Hepatocyte (in vitro differentiated cells): ENCODE data around the gene CCDC187. TPM values are rescaled to one million over a fixed set of nuclear protein-coding genes. Genes with fewer than 3 reads are reported as not detected.
"Not testable (repeated sequence)": the region's sequence is repeated elsewhere in the genome, so short reads cannot be mapped to it uniquely, and the experiment has no call there.

Experiments used
- DNase-seq: peaks from one replicate; pipeline ENCODE4 v3.0.0-alpha.2; 2016; ENCODE audit warnings: low spot score
- H2AFZ ChIP-seq: fragments of 200-600 bp; sonication (generic); 2 replicates; pipeline ENCODE4 v1.6.0; 2016; ENCODE audit warnings: antibody characterized with exemption, mild to moderate bottlenecking
- H3K27ac ChIP-seq: fragments of 200-600 bp; sonication (generic); 2 replicates; pipeline ENCODE4 v1.5.1; 2016; ENCODE audit warnings: mild to moderate bottlenecking
- H3K27me3 ChIP-seq: fragments of 200-600 bp; sonication (generic); 2 replicates; pipeline ENCODE4 v1.6.1; 2016
- H3K36me3 ChIP-seq: fragments of 200-600 bp; sonication (generic); replicated peaks from 2 replicates; pipeline ENCODE4 v1.5.1; 2016; ENCODE audit warnings: low read depth; ENCODE audit not compliant: insufficient read depth
- H3K4me1 ChIP-seq: fragments of 200-600 bp; sonication (generic); 2 replicates; pipeline ENCODE4 v1.5.1; 2016; ENCODE audit warnings: mild to moderate bottlenecking, moderate library complexity; ENCODE audit not compliant: insufficient read depth
- H3K4me2 ChIP-seq: fragments of 200-600 bp; sonication (generic); 2 replicates; pipeline ENCODE4 v1.6.0; 2016
- H3K4me3 ChIP-seq: fragments of 200-600 bp; sonication (generic); 2 replicates; pipeline ENCODE4 v1.5.1; 2016; ENCODE audit warnings: mild to moderate bottlenecking
- H3K79me2 ChIP-seq: fragments of 200-600 bp; sonication (generic); 2 replicates; pipeline ENCODE4 v1.6.0; 2017; ENCODE audit warnings: mild to moderate bottlenecking
- H3K9me2 ChIP-seq: fragments of 200-600 bp; sonication (generic); replicated peaks from 2 replicates; pipeline ENCODE4 v1.6.0; 2017; ENCODE audit warnings: mild to moderate bottlenecking; ENCODE audit not compliant: insufficient read depth
- H3K9me3 ChIP-seq: fragments of 200-600 bp; sonication (generic); 2 replicates; pipeline ENCODE4 v1.5.1; 2016; ENCODE audit warnings: low read depth, mild to moderate bottlenecking
- H4K20me1 ChIP-seq: fragments of 200-600 bp; sonication (generic); 2 replicates; pipeline ENCODE4 v1.6.0; 2016; ENCODE audit warnings: mild to moderate bottlenecking; ENCODE audit not compliant: insufficient read depth, poor library complexity, severe bottlenecking
- CTCF ChIP-seq: fragments of 200-600 bp; sonication (generic); IDR thresholded peaks from 2 replicates; pipeline ENCODE4 v1.5.1; 2016; ENCODE audit warnings: antibody characterized with exemption, mild to moderate bottlenecking; ENCODE audit not compliant: poor library complexity
- EZH2 ChIP-seq: fragments of 200-600 bp; sonication (generic); IDR thresholded peaks from 2 replicates; pipeline ENCODE4 v1.6.1; 2016; ENCODE audit warnings: antibody characterized with exemption, mild to moderate bottlenecking, borderline replicate concordance
- EZH2phosphoT487 ChIP-seq: fragments of 200-600 bp; sonication (generic); IDR thresholded peaks from one replicate; pipeline ENCODE4 v1.6.1; 2018; ENCODE audit warnings: antibody characterized with exemption, mild to moderate bottlenecking, low read depth, moderate library complexity; ENCODE audit not compliant: unreplicated experiment, severe bottlenecking
- WGBS: methylation state at CpG from one replicate; pipeline ENCODE4 v1.1.6; 2016; ENCODE audit warnings: low lambda C conversion rate; ENCODE audit errors: missing lambda C conversion rate; 5-methylcytosine and 5-hydroxymethylcytosine counted together
- polyA plus RNA-seq: library from polyadenylated mRNA; unstranded; fragments of >200 nt; fragmentation: Nextera tagmentation; extraction: Ambion mirVana; gene quantifications from 2 replicates; pipeline ENCODE4 v1.2.1, GENCODE V29; 2016
- total RNA-seq: library from RNA; depleted of rRNA; stranded (reverse); fragments of >200 nt; gene quantifications from 2 replicates; pipeline ENCODE4 v1.2.3, GENCODE V29; 2014

The CCDC187 gene
- total and polyA plus RNA-seq, 2 experiments from 2014 or later = 0.60 to 0.75 TPM

GRCh38 chr9:136239135-136239982 is 64.5 kb downstream of the CCDC187 start:
- Histone ChIP-seq H3K9me3 (no peaks in the 10 kb centered on the region), H4K20me1 (peaks cover 39% of the 10 kb centered on the region), H3K27me3 (no peaks in the 10 kb centered on the region), H2AFZ (no peak overlapping the region), H3K36me3 (no peaks in the 10 kb centered on the region), H3K4me1 (peaks cover 3% of the 10 kb centered on the region), H3K4me2 (no peak overlapping the region), H3K9me2 (no peaks in the 10 kb centered on the region), H3K27ac (no peak overlapping the region), H3K79me2 (peaks cover 55% of the 10 kb centered on the region), H3K4me3 (no peak overlapping the region)
- DNase-seq = no peak
- TF ChIP-seq CTCF = no peak
- TF ChIP-seq EZH2 = no peak
- TF ChIP-seq EZH2phosphoT487 = no peak
- 90% methylated on average over 25 of the region's 25 CpGs for WGBS

GRCh38 chr9:136238342-136238732 is 65.6 kb downstream of the CCDC187 start:
- H3K9me3 ChIP-seq = no peaks in the 10 kb centered on the region
- 89% methylated on average over 12 of the region's 12 CpGs for WGBS
- DNase-seq = no peak
- H3K4me1 ChIP-seq = no peaks in the 10 kb centered on the region
- peaks cover 36% of the 10 kb centered on the region for H4K20me1 ChIP-seq
- H3K9me2 ChIP-seq = no peaks in the 10 kb centered on the region
- H3K27ac ChIP-seq = no peak overlapping the region
- no peaks in the 10 kb centered on the region for H3K27me3 ChIP-seq
- H3K4me3 ChIP-seq = no peak overlapping the region
- H3K4me2 ChIP-seq = no peak overlapping the region
- peaks cover 44% of the 10 kb centered on the region for H3K79me2 ChIP-seq
- no peak overlapping the region for H2AFZ ChIP-seq
- TF ChIP-seq EZH2 = no peak
- TF ChIP-seq EZH2phosphoT487 = no peak
- no peak for TF ChIP-seq CTCF
- no peaks in the 10 kb centered on the region for H3K36me3 ChIP-seq

GRCh38 chr9:136237486-136238341 is 66.2 kb downstream of the CCDC187 start:
- H3K9me2 ChIP-seq = no peaks in the 10 kb centered on the region
- H4K20me1 ChIP-seq = peaks cover 30% of the 10 kb centered on the region
- no peaks in the 10 kb centered on the region for H3K4me1 ChIP-seq
- H3K27ac ChIP-seq = no peak overlapping the region
- no peak overlapping the region for H3K4me2 ChIP-seq
- H2AFZ ChIP-seq = no peak overlapping the region
- peaks cover 38% of the 10 kb centered on the region for H3K79me2 ChIP-seq
- TF ChIP-seq EZH2phosphoT487 (no peak), EZH2 (no peak), CTCF (no peak)
- DNase-seq = no peak
- H3K27me3 ChIP-seq = no peaks in the 10 kb centered on the region
- no peaks in the 10 kb centered on the region for H3K9me3 ChIP-seq
- WGBS = 96% methylated on average over 29 of the region's 32 CpGs
- no peaks in the 10 kb centered on the region for H3K36me3 ChIP-seq
- no peak overlapping the region for H3K4me3 ChIP-seq

GRCh38 chr9:136236471-136237410 is 67.2 kb downstream of the CCDC187 start:
- not testable (repeated sequence) for H3K27ac ChIP-seq, H2AFZ ChIP-seq, H3K4me2 ChIP-seq, H3K4me3 ChIP-seq, H3K9me2 ChIP-seq, H3K27me3 ChIP-seq, DNase-seq, H3K4me1 ChIP-seq, H3K36me3 ChIP-seq, H3K9me3 ChIP-seq
- WGBS = 97% methylated on average over 32 of the region's 43 CpGs
- H4K20me1 ChIP-seq = peaks cover 24% of the 10 kb centered on the region
- H3K79me2 ChIP-seq = peaks cover 33% of the 10 kb centered on the region
